Stimulated activated CD8-positive, alpha-beta memory T cell treated with anti-CD3 and anti-CD28 coated beads, Interleukin-7, amount 100 ng/mL, for 1 hour (primary cell): ENCODE results near the gene ILF3.
"Not testable (repeated sequence)": the region's sequence is repeated elsewhere in the genome, so short reads cannot be mapped to it uniquely, and the experiment has no call there.

Source experiments
- DNase-seq, 2 donors: peaks; one replicate each; pipeline ENCODE4 v3.0.0-alpha.2; 2020; ENCODE audit warnings: low read depth in 2 of 2

ILF3 gene

DNA sequence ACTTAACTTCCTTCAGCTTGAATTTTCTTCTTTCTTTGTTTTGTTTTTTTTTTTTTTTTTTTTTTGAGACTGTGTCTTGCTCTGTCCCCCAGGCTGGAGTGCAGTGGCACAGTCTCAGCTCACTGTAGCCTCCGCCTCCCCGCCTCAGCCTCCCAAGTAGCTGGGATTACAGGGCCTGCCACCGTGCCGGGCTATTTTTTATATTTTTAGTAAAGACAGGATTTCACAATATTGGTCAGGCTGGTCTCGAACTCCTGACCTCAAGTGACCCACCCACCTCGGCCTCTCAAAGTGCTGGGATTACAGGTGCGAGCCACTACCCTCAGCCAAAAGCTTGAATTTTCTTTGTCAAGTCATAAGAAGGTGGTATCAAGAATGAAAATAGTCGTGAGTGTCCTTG lies 21.1 kb downstream of the ILF3 start:
- not testable (repeated sequence) for DNase-seq

DNA sequence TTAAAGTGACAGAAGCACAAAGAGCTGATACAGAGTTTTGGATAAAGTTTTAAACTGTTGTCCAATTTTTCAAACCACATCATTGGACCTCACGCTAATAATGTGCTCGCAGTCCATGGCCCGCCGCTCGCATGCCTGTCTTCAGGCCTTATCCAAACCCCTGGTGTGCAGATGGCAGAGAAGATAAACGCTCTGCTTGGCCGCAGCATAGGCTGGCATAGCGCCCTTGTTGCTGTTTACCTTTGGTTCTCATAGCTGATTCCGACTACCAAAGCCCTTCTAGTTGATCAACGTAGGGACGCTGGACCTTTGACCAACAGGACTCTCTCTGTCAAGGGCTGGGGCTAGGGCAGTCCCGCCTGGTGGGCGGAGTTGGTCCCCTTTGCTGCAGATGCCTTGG lies 23.6 kb downstream of the ILF3 start:
- DNase-seq: no peak

DNA sequence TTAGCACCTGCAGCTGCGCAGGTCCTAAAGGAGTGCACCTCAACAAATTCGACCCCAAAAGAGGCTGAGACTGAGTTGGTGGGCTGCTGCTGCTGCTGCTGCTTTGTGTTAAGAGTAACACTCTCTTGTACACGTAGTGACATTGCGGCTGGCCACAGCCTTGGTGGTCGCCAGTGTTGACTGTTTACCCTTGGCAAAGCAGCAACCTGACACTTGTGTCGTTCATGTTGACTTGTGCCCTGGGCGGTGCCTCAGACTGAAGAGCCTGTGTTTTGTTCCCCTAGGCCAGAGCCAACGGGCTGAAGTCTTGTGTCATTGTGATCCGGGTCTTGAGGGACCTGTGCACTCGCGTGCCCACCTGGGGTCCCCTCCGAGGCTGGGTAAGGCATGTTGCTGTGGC lies 24.7 kb downstream of the ILF3 start:
- no peak for DNase-seq

DNA sequence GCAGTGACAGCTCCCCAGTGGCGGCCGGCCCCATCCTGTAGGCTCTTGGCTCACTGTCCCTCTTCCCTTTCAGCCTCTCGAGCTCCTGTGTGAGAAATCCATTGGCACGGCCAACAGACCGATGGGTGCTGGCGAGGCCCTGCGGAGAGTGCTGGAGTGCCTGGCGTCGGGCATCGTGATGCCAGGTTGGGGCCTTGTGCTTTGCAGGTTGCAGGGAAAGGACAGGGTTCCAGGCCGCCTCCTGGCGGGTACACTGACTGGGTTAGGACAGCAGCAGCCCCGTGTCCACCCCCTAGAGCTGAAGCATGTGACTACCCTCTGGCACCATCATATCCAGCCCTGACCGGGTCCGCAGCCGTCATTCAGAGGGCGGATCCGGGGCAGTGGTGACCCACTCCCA lies 25.6 kb downstream of the ILF3 start:
- no peak for DNase-seq

DNA sequence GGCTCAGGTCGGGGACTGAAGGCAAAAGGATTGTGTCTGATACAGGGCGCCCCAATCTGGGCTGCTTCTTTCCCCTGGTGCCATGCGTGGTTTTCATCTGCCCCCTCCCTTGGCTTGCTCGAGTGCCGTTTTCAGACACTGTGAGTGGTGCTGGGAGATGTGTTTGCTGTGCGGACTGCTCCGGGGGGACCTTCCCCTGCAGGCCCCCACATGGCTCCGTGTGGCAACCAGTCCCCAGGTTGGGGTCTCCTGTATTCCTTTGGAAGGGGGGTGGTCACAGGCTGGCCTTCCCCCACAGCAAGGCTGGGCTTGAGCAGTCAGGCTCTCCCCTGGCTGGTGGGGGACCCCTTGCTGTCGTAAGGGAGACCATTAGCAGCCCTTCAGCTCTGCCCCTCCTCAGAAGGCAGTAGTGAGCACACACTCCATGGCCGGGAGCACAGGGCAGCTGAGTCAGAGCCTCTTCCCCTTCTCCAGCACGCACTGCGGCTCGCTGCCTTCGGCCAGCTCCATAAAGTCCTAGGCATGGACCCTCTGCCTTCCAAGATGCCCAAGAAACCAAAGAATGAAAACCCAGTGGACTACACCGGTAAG lies 26.5 kb downstream of the ILF3 start:
- DNase-seq: no peak

DNA sequence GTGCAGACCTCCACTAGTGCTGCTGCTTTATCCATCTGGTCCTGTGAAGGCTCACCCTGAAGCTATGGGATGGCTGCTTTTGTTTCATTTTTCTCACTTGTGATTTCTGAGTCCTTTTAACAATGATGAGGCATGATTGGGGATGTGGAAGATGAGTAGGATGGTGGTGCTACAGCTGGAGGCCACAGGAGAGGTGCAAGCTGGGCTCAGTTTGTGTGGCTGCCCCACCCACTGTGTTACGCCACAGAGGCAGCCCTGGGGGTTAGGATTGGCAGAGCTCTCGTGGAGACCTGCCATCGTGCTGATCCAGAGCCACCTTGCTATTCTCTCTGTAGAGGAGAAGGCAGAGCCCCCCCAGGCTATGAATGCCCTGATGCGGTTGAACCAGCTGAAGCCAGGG lies 27.5 kb downstream of the ILF3 start:
- DNase-seq: no peak

DNA sequence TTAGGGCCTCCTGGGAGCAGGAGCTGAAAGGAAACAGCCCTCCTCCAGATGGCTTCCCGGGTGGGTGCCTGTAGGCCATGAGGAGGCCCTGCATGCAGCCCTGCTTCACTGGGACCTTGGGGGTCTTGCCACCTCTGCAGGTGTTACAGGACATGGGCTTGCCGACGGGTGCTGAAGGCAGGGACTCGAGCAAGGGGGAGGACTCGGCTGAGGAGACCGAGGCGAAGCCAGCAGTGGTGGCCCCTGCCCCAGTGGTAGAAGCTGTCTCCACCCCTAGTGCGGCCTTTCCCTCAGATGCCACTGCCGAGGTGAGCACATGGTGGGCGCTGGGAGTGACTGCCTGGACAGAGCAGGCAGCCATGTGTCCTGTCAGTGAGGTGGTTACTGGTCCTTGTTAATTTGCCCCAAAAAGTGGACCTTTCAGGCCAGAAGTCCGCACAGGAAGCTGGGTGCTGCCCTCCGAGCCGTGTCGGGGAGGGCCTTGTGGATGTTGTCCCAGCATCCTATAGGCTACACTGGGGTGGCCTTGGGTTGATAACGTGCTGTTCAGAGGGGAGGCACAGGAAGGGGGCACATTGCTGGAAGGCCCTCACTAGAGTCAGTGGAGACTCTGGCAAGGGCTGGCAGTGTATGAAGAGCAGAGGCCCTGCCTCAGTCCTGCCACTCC lies 28.4 kb downstream of the ILF3 start:
- no peak for DNase-seq

DNA sequence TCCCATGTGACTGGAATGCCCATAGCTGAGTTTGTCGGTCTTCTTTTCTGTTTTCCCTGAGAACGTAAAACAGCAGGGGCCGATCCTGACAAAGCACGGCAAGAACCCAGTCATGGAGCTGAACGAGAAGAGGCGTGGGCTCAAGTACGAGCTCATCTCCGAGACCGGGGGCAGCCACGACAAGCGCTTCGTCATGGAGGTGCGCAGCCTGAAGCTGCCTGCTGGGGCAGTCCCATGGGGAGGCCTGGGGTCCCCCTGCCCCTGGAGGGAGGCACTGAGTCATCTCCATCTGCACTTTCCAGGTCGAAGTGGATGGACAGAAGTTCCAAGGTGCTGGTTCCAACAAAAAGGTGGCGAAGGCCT lies 28.9 kb downstream of the ILF3 start:
- DNase-seq: no peak

DNA sequence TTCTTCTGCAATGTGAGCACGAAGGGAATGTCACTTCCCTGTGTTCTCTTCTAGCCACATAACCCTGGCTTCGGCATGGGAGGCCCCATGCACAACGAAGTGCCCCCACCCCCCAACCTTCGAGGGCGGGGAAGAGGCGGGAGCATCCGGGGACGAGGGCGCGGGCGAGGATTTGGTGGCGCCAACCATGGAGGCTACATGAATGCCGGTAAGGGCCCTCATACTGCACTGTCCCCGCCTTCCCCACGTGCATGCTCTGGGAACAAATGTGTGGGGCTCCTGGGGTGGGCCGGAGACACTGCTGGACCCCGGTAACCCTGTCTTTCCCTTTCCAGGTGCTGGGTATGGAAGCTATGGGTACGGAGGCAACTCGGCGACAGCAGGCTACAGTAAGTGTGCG lies 29.4 kb downstream of the ILF3 start:
- no peak for DNase-seq

- no peak for DNase-seq
Measured at GRCh38 chr19:10685210-10685609, 31.1 kb downstream of the ILF3 start.

DNA sequence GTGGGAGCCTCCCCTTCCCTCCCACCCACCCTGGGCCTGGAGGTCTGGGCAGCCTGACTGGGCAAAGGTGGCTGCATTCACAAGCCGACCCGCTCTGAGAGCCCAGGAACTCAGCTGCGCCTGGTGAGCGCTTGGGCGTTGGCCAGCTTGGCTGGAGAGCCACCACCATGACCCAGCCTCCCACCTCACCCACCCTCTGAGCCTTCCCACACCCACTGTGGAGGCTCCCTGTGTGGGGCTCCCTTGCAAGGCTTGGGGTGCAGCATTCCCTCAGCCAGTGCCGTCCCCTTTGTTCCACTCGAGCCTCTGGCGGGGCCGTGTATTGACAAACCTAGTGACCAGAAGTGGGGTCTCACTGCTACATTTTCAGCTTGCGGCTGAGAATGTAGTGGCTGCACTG lies 32.0 kb downstream of the ILF3 start:
- DNase-seq: no peak

DNA sequence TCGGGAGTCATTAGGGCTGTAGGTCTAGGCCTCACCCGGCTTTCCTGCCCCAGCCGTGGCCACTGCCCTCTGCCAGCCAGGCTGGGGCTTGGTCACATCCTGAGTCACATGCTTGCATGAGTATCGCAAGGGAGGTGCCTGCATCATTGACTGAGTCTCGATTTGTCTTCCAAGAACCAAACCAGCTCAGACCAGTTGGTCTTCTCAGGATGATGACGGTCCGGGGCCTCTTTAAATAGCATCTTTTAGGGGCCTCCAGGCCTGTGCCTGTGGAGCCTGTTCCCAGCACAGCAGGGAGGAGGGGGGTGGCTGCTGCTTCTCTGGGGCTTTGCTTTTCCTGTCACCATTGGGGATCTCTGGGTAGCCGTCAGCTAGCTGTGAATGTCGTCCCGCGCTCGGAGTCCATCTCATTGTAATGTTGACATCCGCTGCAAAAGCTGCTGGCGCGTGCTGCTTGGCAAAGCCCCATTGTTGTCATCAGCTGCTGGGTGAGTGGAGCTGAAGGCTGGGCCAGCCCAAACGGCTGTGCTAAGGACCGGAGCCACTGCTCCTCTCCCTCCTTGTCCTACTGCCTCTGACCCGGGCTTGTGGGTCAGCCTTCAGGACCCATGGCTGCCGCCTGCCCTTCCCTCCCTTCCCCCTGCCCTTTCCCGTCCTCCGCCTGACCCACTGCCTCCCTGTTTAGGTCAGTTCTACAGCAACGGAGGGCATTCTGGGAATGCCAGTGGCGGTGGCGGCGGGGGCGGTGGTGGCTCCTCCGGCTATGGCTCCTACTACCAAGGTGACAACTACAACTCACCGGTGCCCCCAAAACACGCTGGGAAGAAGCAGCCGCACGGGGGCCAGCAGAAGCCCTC lies 32.7 kb downstream of the ILF3 start:
- DNase-seq: no peak

DNA sequence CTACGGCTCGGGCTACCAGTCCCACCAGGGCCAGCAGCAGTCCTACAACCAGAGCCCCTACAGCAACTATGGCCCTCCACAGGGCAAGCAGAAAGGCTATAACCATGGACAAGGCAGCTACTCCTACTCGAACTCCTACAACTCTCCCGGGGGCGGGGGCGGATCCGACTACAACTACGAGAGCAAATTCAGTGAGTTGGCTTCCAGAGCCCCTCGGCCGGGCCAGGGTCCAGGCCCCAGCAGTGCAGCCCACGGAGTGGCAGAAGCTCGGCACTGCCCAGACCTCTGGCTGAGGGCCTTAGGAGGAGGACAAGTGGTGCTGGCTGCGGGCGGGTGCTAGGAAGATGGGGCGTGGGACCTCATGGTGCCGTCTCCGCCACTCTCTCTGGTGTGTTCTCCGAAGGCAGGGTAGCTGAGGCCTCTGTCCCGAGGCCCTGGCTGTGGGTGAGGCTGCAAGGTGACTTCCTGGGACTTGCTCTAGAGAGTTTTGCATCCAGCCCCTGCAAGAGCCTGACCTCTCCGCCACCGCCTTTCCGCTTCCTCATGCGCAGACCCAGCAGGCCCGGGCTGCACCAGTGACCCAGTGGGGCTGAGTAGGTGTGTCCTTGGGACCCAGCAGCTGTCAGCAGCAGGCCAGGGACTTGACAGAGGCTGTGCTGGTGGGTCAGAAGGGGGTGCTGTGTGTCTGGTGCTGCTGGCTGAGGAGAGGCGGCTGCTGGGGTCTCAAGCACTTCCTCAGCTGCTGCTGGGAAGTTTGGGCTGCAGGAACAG lies 33.6 kb downstream of the ILF3 start:
- no peak for DNase-seq

DNA sequence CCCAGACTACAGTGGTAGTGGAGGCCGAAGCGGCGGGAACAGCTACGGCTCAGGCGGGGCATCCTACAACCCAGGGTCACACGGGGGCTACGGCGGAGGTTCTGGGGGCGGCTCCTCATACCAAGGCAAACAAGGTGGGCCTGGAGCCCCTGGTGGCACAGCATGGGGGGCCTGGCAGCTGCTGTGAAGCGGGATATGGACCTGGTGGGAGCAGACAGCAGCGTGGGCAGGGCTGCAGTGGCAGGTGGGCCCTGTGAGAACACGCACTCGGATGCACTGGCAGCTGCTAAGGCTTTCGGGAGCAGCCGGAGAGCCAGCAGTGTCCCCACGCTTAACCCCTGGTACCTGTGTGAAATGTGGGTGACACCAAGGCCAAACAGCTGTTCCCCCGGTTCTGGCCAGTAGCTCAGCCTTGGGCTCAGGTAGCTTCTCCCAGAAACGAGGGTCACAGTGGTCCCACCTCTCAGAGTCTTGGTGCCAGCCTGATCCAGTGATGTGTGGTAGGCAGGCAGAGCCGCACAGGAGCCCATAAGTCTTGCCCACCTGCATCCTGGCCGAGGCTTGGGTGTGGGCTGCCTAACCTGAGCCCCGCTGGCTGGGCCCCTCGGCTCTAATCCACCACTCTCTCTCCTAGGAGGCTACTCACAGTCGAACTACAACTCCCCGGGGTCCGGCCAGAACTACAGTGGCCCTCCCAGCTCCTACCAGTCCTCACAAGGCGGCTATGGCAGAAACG lies 34.6 kb downstream of the ILF3 start:
- no peak for DNase-seq

DNA sequence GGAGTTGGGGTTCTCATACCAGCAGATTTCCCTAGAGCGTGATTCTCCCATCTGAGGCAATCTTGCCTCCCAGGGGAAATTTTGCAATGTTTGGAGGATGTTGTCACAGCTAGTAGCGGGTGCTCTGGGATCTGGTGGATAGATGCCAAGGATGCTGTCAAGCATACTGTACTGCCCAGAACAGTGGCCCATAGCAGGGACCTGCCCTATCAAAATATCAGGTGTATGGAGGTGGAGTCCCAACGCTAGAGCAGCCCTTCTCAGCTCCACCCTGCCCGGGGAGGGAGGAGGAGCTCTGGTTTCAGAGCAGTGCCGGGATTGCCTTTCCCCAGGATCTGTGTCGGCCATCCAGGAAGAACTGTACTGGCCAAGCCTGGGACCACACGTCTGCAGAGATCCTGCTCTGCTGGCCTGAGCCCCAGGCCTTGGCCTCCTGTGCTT lies 36.2 kb downstream of the ILF3 start:
- no peak for DNase-seq

GRCh38 chr19:10691178-10691881 lies 37.2 kb downstream of the ILF3 start:
- no peak for DNase-seq

DNA sequence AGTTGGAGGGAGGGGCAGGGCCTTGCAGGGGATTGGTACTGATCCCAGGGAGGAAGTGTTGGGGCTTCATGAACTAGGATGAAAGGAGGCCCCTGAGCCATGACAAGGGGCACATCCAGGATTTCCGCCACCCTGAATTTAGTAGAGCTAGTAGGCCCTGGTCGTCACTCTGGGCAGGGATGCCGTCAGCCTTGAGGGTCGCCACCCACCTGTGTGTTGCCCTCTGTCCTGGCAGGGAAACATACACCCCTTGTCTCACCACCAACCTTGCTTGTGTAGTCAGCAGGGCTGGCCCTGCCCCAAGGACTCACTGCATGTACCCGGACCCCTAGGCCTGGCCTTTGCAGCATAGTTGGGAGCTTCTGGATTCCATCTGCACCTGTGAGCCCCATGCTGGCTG lies 37.7 kb downstream of the ILF3 start:
- DNase-seq: no peak

DNA sequence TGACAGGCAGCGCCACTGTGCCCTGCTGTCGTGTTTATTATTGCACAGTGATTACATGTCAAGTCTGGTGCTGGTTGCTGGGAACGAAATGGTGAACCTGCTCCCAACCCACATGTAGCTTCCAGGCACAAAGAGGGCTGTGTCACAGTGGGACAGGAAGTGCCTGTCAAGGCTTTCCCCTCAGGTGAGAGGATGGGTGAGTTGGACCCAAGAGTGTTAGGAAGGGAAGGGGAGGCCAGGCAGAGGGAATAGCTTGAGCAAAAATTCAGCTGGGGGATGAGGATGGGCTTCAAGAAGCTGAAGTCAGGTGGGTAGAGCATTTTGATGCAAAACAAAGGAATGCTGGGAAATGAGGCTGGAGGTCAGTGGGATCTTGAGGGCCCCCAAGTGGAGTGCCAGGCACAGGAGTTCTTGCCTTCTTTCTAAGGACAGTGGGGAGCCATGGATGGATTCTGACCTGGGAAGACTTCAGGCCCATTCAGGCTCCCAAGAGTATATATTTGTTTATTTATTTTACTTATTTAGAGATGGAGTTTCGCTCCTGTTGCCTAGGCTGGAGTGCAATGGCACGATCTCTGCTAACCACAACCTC lies 38.6 kb downstream of the ILF3 start:
- no peak for DNase-seq

- no peak for DNase-seq
Measured at GRCh38 chr19:10694706-10695307, 40.7 kb downstream of the ILF3 start.
